NOMO-1 treated with DMSO at 0.1 percent for 48 hours (cell line): ENCODE data around the gene TARM1.

Experiments
- DNase-seq: peaks from one replicate; lab custom pipeline; 2025; ENCODE audit not compliant: unreplicated experiment; lab: John Stamatoyannopoulos, UW

The TARM1 gene

GRCh38 chr19:54081032-54081431 is at the start of gene TARM1:
TARM1 (minus strand) TSS chr19:54081365; CDS start chr19:54081340, 25 bp downstream.
- no peak for DNase-seq

GRCh38 chr19:54129617-54129996 is 48.4 kb upstream of the TARM1 start:
- no peak for DNase-seq

- DNase-seq: no peak
These were observed 47.8 kb upstream of the TARM1 start for GRCh38 chr19:54128796-54129616.

- no peak for DNase-seq
These were observed 47.2 kb upstream of the TARM1 start for GRCh38 chr19:54128441-54128725.

GRCh38 chr19:54127688-54128440 is 46.7 kb upstream of the TARM1 start:
- no peak for DNase-seq

GRCh38 chr19:54125713-54126112 is 44.5 kb upstream of the TARM1 start:
- DNase-seq: no peak

GRCh38 chr19:54124393-54124792 is 43.2 kb upstream of the TARM1 start:
- no peak for DNase-seq

GRCh38 chr19:54123682-54124081 is 42.5 kb upstream of the TARM1 start:
- DNase-seq: no peak

GRCh38 chr19:54121259-54121658 is 40.1 kb upstream of the TARM1 start:
- DNase-seq: no peak

- DNase-seq: peak; percentile 98
These were observed 34.2 kb upstream of the TARM1 start, which contains the start of the genes PRPF31 and TFPT for GRCh38 chr19:54115109-54116063. PRPF31 (plus strand) TSS chr19:54115754; CDS start chr19:54118279, 2,525 bp downstream. TFPT (minus strand) TSS chr19:54115657; CDS start chr19:54115269, 388 bp downstream.

GRCh38 chr19:54114340-54115108 is 33.4 kb upstream of the TARM1 start:
- DNase-seq: peak; percentile 66

GRCh38 chr19:54109651-54110050 is 28.5 kb upstream of the TARM1 start:
- DNase-seq: no peak

GRCh38 chr19:54108496-54108895 is 27.3 kb upstream of the TARM1 start:
- DNase-seq: no peak

GRCh38 chr19:54107876-54108490 is 26.8 kb upstream of the TARM1 start:
- DNase-seq: no peak

- no peak for DNase-seq
These were observed 25.6 kb upstream of the TARM1 start for GRCh38 chr19:54106716-54107115.

- no peak for DNase-seq
These were observed 24.6 kb upstream of the TARM1 start for GRCh38 chr19:54105796-54106195.

GRCh38 chr19:54104998-54105715 is 24.0 kb upstream of the TARM1 start:
- DNase-seq: no peak

- peak; percentile 97 for DNase-seq
These were observed 21.4 kb upstream of the TARM1 start, which contains the start of gene NDUFA3 for GRCh38 chr19:54102421-54103169. NDUFA3 (plus strand) TSS chr19:54102855; CDS start chr19:54102879, 24 bp downstream.
